GM19468 (cell line): ENCODE measurements around the gene CUX1.

Experiments
- ATAC-seq: cut with Tn5 transposase; IDR thresholded peaks from one replicate; pipeline ENCODE4 v1.9.1; 2021; ENCODE audit warnings: mild to moderate bottlenecking, moderate library complexity, moderate number of reproducible peaks; ENCODE audit not compliant: unreplicated experiment; ENCODE audit errors: extremely low read depth

The CUX1 gene

DNA sequence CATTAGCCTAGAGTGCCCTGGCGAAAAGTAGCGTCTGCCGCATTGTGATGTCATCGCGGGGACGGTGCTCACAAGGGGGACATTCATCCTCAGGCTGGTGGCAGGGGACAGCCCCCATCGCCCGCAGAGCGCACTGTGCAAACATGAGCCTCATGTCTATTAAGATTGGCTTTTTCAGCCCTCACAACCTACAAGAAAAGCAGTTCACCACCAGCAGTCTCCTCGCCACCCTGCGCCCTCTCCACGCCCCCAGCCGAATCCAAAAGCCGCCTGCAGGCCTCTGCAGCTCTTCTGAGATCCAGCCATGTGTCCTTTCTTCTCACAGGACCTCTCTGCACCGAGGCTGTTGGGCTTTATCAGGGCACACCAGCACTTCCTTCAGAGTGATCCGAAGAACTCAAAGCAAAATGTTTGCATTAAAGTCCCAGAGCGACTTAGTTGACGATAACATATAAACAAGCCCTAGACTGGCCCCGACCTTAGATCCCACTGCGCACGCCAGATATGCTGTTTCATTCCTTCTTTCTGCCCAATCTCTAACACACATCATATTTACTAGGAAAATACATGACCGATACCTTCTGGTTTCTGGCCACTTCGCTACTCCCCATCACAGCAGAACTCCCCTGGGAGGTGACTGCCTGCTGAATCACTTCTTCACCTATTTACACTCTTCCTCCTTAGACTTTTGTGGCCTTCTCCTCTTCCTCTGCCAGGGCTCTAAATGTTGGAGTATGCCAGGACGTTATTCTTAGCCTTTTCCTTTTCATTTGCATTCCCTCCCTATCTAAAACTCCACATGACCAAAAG is 263.2 kb downstream of the CUX1 start:
- ATAC-seq: no peak

DNA sequence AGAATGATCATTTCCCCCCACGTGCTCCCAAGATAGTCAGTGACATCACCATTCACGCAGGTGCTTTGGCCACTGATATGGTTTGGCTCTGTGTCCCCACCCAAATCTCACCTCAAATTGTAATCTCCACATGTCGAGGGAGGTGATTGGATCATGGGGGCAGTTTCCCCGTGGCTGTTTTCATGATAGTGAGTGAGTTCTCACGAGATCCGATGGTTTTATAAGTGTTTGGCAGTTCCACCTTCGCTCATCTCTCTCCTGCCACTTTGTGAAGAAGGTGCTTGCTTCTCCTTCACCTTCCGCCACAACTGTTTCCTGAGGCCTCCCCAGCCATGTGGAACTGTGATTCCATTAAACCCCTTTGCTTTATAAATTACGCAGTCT is 263.8 kb downstream of the CUX1 start:
- ATAC-seq: no peak

DNA sequence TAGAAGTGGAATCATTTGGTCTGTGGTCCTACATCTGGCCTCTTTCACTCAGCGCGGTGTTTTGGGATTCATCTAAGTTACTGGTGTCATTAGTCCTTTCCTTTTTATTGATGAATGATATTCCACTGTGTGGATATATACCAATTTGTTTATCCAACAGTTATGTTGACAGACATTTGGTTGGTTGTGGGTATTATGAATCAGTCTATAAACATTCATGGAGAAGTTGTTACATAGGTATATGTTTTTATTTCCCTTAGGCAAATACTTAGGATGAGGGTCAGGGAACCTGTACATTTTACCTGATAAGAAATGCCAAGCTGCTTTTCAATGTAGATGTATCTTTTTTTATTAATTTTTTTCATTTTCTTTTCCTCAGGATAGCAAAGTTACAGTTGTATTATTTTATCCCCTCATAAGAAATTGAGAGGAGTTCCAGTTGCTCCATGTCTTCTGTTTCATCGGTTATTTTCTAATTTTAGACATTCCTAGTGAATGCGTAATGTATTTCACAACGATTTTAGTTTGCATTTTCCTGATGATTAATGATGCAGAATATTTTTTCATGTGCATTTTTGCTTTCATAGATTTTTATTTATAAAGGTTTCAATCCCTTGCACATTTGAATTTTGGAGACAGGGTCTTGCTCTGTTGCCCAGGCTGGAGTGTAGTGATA is 265.4 kb downstream of the CUX1 start:
- ATAC-seq: no peak

DNA sequence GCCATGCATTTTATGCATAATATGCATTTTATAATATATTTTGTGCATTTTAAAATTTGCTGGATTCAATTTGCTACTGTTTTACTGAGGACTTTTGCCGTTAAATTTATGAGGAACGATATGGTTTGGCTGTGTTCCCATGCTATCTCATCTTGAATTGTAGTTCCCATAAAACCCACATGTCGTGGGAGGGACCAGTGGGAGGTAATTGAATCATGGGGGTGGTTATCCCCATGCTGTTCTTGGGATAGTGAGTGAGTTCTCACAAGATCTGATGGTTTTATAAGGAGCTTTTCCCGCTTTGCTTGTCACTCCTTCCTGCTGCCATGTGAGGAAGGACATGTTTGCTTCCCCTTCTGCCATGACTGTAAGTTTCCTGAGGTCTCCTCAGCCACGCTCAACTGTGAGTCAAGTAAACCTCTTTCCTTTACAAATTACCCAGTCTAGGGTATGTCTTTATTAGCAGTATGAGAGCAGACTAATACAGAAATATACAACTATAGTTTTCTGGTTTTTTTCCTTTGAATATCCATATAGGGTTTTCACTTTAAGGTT is 267.9 kb downstream of the CUX1 start:
- ATAC-seq: no peak

DNA sequence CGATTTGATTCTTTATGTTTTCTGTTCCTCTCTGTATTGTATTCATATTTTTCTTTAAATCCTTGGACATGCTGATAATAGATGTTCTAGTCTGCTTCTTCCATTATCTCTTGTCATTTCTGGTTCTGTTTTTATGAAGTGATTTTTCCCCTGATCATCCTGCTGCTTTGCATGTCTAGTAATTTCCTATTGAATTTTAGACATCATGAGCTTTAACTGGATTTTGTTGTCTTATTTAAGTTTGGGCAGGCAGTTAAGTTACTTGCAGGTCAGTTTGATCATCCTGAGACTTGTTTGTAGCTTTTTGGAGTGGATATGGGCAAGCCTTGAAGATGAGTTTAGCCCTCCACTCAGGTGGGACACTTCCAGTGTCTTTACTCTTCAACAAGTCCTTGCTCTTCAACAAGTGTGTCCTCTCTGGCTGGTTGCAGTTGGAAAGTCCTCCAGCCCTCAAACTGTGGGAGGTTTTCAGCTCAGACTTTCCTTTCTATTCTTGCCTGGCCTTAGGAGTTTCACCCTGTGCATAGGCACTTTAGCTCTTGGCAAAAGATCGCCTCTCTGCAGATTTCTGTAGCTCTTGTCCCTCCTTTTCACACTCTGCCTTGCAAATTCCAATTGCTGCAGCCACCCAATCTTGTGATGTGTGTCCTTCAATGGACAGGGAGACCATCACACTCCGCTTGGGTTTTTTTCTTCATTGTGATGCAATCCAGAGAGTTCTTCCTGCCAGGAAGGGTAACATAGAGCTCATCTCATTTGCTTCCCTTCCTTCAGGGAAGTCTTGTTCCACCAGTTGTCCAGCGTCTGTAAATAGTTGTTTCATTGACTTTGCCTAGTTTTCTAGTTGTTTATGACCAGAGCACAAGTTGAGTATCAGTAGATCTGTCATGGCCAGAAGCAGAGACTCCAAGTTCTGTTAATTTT is 272.0 kb downstream of the CUX1 start:
- no peak for ATAC-seq

DNA sequence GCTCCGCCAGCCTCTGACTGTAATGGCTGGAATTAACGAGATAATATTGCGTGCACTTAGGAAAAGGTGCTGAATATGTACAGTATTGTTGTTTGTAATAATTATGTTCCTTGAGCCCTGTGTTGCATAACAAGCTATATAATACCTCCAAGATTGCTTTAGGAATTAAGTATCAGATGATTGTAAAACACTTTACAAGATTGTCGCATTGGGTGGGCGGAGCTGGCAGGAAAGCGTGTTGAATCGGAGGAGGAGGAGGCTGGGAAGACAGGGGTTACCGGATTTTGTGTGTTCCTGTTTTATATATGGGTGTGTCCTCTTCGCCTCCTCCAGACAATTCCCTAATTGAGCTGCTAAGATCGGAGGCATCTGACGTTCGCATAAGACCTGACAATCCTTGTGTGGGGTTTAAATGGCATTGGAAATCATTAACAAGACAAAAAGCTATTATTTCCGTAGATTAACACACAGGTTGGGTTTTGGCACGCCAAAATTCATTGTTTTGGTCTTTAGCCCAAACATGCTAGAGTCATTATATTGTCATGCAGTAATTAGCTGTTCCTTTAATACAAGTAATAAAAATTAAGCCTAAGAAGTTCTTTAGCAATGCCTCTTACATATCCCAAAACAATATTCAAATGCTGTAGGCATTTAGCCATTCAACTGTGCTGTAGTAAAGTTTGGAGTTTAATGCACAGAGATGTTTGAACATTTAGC is 276.3 kb downstream of the CUX1 start:
- ATAC-seq: no peak

DNA sequence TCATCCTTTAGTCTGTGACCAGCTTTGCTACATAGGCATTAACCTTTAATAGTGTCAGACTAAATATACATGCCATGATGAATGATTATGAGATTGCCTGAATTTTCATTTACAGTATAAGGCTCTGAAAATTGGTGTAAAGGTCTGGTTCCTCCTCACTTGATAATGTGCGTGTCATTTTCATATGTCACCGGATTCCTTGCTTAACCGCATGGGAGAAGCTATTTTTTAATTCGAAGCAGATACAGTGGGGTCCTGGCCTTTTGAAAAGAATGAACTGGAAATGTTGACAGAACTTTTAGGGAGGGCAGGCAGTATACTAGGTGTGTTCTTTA is 276.9 kb downstream of the CUX1 start:
- ATAC-seq: no peak

DNA sequence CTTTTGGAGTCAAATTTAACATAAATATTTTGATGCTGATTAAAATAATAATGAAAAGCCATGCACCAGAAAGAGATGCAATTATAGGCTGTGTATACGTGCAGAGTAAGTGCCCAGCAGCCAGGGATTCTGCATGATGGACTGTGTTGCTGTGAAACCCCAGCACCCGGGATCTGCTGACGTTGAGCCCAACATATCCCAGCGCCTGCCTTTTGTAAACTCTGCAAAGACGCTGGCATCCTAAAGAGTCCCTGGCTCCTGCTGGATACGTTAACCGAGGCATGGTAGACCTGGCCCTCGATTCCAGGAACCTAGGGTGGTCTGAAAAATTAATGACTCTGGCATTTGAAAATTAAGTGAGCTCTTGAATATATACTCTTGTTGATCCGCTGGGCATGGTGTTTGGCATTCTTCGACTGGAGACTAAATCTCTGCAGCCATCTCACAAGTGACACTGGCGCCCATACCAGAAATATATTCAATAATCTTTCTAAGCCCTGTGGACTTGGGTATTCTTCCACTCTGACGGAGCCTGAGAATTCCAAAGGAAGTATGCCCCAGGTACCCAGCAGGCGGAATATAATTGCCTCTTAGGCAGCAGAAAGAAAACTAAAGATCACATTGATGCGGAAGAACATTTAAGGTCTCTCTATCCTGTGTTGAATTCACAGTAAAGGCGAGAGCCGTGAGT is 278.0 kb downstream of the CUX1 start:
- ATAC-seq: no peak

DNA sequence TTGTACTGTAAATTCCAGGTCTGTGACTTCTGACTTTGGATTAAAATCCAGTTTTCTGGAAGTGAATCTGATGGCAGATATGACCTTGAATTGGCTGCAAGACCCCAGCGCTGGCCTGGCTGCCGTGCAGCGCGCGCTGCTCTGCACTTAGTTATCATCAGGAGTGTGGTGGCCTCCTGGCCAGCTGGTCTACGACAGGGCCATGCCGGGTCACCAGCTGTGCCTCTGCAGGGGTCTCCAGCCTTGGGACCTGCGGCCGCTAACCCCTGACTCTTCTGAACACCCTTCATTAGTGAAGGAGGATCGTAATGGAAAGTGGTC is 278.5 kb downstream of the CUX1 start:
- ATAC-seq: no peak

DNA sequence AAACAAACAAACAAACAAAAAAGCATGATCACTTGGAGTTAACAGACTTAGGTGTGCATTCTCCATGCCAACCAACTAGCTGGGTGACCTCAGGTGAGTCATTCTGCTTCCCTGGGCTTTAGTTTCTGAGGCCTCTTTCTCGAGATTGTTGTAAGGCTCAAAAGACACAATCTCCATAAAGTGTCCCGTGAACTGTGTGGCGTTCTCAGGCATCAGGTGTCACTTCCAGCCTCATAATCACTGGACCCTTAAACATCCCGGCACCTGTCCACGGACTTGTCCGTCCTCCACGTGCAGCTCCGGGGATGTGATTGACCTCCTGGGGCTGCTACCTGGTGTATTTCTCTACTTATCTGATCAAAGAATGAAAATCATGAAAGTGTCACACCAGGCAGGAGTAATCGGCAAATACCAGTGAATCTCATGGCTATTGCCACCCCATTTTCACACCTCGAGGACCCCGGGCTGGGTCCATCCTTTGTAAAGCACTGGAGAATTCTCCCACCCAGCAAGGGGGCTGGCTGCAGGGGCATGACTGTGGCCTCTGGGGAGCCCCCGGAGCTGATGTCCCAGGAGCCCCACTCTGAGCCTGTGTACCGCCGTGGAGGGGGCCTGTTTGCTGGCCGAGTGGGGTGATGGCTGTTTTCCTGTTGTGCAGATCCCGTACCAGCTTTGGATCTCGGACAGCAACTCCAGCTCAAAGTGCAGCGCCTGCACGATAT is 279.4 kb downstream of the CUX1 start:
- no peak for ATAC-seq

DNA sequence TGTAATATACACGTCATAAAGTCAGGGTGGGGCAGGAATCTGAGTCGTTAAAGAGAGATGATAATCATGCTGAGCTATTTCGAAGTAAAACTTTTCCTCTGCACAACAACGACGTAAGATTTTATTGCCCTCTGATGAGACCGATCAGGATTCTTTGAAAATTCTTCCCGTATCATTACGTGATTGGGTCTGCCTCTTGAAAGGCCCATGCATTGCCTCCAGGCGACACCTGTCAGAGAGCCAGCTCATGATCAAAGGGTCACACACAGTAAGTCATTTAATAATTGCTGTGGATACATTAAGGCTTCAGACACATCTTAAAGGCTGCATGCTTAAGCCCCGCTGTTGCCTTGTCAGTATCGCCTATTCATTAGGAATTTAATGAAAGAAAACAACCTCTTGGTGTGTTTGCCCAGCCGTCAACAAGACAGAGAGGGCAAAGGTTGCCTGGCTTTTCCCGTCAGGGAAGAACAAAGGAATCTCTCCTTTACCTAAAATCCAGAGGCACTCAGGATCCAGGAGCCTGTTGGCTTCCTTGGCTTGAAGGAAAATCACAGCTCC is 280.3 kb downstream of the CUX1 start:
- ATAC-seq: no peak

DNA sequence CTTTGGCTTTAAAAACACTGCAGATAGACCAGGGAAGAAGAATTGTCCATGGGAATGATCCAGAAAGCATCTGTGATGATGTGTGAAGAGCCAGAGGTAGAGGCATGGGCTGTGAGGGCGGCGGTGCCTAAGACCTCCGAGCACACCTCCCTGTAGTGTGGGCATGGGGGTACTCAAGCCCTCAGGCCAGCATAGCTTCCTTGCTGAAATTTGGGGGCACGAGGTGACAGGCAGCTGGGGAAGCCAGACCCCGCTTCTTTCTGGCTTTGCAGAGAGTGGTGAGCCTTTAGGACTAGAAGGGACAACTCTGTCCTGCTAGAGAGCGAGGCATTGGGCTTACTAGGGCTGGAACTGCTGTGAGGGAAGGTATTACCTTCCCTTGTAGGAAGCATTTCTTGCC is 281.6 kb downstream of the CUX1 start:
- ATAC-seq: no peak

DNA sequence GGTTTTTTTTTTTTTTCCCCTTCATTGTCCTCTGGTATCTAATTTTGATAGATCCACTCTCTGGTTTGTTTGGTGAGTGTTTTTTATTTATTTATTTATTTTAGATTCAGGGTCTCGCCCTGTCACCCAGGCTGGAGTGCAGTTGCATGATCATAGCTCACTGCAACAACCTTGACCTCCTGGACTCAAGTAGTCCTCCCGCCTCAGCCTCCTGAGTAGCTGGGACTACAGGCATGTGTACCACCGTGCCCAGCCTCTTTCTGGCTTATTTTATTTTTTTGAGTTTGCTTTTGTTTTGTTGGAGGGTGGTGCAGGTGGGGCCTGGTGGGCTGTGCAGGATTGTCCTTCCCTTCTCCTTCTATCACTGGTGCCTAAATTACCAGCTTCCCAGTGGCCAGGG is 282.0 kb downstream of the CUX1 start:
- no peak for ATAC-seq

DNA sequence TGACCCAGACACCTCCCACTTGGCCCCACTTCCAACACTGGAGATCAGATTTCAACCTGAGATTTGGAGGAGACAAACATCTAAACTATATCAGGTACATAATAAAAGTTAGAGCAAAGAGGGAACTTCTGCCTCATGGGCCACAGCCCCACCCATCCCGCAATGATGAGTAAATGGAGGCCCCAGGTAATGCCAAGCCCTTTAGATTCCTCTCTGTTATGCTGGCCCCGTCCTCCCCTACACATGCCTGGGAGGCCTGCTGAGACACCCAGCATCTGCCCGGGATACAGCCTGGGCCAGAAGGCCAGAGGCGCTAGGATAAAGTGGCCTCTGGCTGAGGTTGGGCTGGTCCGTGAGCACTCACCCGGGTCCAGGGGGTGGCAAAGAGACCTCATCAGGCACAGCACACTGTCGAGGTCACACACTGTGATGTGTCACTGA is 283.7 kb downstream of the CUX1 start:
- no peak for ATAC-seq

DNA sequence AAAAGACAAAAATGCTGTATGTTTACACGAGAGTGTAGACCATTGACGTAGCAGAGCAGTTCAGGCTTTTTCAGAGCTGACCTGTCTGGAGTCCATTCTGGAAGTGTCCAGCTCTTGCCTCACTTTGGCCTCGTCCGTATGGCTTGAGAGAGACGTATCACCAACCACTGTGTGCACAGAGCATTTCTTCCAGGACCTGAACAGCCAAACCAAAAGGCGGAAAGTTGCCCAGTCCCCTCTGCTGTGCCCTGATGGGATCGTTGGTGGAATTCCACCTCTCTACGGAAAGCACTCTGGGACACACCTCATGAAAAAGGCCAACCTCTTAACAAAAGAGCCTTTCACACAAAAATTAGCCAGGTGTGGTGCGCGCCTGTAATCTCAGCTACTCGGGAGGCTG is 284.5 kb downstream of the CUX1 start:
- no peak for ATAC-seq

DNA sequence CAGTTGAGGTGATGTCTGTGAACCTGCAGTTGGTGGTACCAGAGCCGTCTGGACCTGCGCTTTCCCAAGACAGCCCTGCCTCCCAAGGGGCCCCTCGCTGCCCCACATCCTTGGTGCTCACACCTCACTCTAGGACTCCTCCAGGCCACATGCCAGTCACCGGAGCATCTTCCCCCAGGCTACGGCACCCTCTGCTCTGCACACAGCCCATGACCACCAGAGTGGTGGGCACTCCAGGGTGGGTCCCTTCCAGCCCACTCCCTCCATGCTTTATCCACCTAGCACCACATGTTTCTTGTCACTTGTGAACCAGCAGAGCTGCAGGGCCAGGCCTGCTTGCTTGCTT is 285.6 kb downstream of the CUX1 start:
- ATAC-seq: no peak

DNA sequence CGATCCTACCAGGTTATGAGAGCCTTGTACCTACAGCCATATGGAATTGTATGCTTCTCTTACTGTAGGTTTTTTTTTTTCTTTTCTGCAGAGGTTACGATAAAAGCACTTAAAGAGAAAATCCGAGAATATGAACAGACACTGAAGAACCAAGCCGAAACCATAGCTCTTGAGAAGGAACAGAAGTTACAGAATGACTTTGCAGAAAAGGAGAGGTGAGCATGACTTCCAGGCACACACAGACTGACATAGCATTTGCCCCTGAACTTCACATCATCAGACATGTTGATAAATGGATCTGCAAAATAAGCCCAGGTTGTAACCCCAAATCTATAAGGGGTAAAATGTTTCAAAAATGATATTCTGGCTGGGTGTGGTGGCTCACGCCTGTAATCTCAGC is 286.8 kb downstream of the CUX1 start:
- ATAC-seq: no peak

DNA sequence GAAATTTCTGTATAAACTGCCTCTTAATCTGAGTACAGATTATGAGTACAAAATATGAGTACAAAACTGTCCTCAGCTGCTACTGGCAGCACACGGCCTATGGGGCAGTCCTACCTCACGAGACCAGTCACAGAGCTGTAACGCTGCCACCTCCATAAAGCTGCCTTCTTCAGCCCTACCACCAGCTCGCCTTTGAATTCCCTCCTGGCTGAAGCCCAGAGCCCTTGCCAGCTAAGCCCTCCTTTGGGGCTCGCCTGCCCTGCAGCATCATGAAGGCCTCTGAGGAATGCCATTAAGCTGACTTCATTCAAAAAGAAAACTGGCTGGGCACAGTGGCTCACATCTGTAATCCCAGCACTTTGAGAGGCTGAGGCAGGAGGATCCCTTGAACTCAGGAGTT is 289.2 kb downstream of the CUX1 start:
- no peak for ATAC-seq
